Measurements from ENCODE around the gene FBXL16.
A peak's percentile ranks its signal among the peaks of the same experiment; 100 is the strongest.

FBXL16 gene

GRCh38 chr16:658679-659571 lies 46.7 kb downstream of the FBXL16 start:
- no peak for DNase-seq

GRCh38 chr16:657487-657886 lies 48.1 kb downstream of the FBXL16 start:
- no peak for DNase-seq

- no peak for DNase-seq
Measured at GRCh38 chr16:654034-654433, 51.6 kb downstream of the FBXL16 start.

GRCh38 chr16:652454-653305 lies 52.9 kb downstream of the FBXL16 start:
- DNase-seq = no peak

- DNase-seq = no peak
Measured at GRCh38 chr16:651844-652243, 53.8 kb downstream of the FBXL16 start.

- DNase-seq = no peak
Measured at GRCh38 chr16:649631-650030, 56.0 kb downstream of the FBXL16 start.

- DNase-seq = peak; percentile 91
Measured at GRCh38 chr16:648781-649589, 56.6 kb downstream of the FBXL16 start, which contains the start of gene WDR90. Gene WDR90 (plus strand): TSS chr16:649365. CDS start chr16:649417, 52 bp downstream.

- DNase-seq = no peak
Measured at GRCh38 chr16:648071-648780, 57.4 kb downstream of the FBXL16 start.

GRCh38 chr16:647173-647902 lies 58.3 kb downstream of the FBXL16 start:
- no peak for DNase-seq

GRCh38 chr16:646679-647172 lies 58.9 kb downstream of the FBXL16 start:
- DNase-seq = no peak

- no peak for DNase-seq
Measured at GRCh38 chr16:645852-646678, 59.5 kb downstream of the FBXL16 start.

- no peak for DNase-seq
Measured at GRCh38 chr16:644556-644955, 61.0 kb downstream of the FBXL16 start.

- no peak for DNase-seq
Measured at GRCh38 chr16:643050-643368, 62.6 kb downstream of the FBXL16 start.

Measured in central memory CD4-positive, alpha-beta T cell (primary cell).